Left renal pelvis (tissue), 4 donors: ENCODE data around the gene HECTD1. TPM values are rescaled to one million over a fixed set of nuclear protein-coding genes. Genes with fewer than 3 reads are reported as not detected.
"Not testable (repeated sequence)": the region's sequence is repeated elsewhere in the genome, so short reads cannot be mapped to it uniquely, and the experiment has no call there.

Experiments
- DNase-seq, 4 donors: peaks; one replicate each; pipeline ENCODE4 v3.0.0-alpha.2; 2013; ENCODE audit warnings: low read depth in 4 of 4, low spot score in 3 of 4
- polyA plus RNA-seq, 4 donors: library from polyadenylated mRNA; unstranded; fragments of 120-200 nt; gene quantifications; one replicate each; pipeline ENCODE4 v1.2.1, GENCODE V29; 2013; ENCODE audit not compliant: insufficient read length in 4 of 4

Gene HECTD1
- polyA plus RNA-seq, 4 donors: 162 to 195 (median 169) TPM

DNA sequence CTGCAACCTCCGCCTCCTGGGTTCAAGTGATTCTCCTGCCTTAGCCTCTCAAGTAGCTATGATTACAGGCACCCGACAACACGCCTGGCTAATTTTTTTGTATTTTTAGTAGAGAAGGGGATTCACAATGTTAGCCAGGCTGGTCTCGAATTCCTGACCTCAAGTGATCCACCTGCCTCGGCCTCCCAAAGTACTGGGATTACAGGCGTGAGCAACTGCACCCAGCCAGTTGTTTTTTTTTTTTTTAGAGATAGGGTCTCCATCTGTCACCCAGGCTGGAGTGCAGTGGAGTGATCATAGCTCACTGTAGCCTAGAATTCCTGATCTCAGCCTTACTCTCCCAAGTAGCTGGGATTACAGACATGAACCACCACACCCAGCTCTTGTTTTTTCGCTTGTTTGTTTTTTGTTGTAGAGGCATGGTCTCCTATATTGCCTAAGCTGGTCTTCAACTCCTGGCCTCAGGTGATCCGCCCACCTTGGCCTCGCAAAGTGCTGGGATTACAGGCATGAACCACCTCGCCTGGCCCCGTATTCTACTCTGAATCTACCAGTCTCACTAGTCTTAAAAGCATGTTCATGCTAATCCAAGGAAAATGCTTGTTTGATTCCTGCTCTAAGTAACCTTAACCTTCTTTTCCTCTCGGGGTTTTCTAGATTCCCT is 149.8 kb downstream of the HECTD1 start:
- no peak for DNase-seq

DNA sequence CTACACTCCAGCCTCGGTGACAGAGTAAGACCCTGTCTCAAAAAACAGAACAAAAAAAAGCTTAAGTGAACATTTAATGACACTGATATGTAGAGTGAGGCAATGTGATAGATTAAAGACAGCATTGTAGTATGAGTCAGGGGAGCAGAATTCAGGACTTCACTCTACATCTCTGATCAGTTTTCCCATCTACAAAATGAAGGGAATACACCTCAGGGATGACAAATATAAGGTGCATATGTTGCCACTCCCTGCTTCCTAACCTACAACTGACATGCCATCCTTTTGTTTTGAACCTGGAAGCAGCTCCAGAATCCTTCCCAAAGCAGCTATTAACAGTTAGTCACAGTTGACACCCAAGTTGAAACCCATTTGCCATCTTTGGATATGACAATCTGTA is 150.6 kb downstream of the HECTD1 start:
- DNase-seq: no peak

DNA sequence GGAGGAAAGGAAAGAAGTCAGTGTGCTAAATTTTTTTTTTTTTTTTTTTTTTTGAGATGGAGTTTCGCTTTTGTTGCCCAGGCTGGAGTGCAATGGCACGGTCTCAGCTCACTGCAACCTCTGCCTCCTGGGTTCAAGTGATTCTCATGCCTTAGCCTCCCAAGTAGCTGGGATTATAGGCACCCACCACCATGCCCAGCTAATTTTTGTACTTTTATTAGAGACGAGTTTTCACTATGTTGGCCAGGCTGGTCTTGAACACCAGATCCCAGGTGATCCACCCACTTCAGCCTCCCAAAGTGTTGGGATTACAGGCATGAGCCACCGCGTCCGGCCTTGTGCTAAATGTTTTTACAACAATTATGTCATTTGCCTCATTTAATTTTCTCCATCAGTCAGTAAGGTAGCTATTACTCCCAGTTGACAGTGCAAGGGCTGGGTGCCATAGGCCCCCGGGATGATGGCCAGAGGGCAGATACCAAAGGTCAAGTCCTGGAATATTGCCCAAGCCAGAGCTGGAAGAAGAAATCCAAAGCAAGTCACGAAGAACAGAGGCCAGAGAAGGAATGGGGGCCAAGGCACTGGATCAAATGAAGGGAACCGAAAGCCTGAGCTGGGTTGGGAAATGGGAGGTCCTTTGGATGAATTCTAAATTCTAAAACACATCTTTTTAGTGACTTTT is 154.5 kb downstream of the HECTD1 start:
- DNase-seq: not testable (repeated sequence)

DNA sequence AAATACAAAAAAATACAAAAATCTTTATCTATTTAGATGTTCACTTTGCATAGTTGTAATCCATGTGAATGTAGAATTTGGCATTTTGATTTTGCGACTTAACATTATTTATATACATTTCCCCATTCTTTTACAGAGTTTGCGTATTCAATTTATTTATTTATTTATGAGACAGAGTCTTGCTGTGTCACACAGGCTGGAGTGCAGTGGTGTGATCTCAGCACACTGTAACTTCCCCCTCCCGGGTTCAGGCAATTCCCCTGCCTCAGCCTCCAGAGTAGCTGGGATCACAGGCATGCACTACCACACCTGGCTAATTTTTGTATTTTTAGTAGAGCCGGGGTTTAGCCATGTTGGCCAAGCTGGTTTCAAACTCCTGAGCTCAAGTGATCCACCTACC is 156.1 kb downstream of the HECTD1 start:
- no peak for DNase-seq

DNA sequence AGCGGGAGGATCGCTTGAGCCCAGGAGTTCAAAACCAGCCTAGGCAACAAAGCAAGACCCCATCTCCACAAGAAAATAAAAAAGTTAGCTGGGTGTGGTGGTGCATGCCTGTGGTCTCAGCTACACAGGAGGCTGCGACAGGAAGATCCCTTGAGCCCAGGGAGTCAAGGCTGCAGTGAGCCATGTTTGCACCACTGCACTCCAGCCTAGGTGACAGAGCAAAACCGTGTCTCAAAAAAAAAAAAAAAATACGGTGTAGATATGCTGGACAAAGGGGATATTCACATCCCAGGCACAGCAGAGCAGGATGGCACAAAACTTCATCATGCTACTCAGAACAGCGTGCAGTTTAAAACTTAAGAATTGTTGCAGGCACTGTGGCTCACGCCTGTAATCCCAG is 156.6 kb downstream of the HECTD1 start:
- DNase-seq: no peak

Other genes starting within 250 kb of the HECTD1 start
- 10 to 100 TPM; 14.4 to 21.5 (median 20.9) TPM for gene AP4S1, start 182.1 kb downstream of the HECTD1 start, polyA plus RNA-seq
- 10 to 100 TPM; 39.7 to 53.7 (median 48.3) TPM for gene STRN3, start 181.4 kb downstream of the HECTD1 start, polyA plus RNA-seq
- gene HEATR5A, start 212.8 kb upstream of the HECTD1 start, polyA plus RNA-seq: 10 to 100 TPM; 18.8 to 22.0 (median 19.4) TPM
- gene DTD2, start 249.7 kb upstream of the HECTD1 start, polyA plus RNA-seq: 10 to 100 TPM; 18.5 to 20.6 (median 19.2) TPM